Chondrocyte (in vitro differentiated cells): Measurements from ENCODE around the gene STK24. TPM values are rescaled to one million over a fixed set of nuclear protein-coding genes. Genes with fewer than 3 reads are reported as not detected.

ENCODE experiments used
- DNase-seq: peaks from one replicate; pipeline ENCODE4 v3.0.0; 2021; ENCODE audit warnings: mixed read lengths, low spot score
- H3K27ac Mint-ChIP-seq: one replicate; pipeline ENCODE4 v1.8.0; 2021; ENCODE audit warnings: mild to moderate bottlenecking, moderate library complexity, mixed read lengths; ENCODE audit not compliant: unreplicated experiment
- H3K27me3 Mint-ChIP-seq: 2 replicates; pipeline ENCODE4 v1.8.0; 2021; ENCODE audit warnings: low read depth, mixed read lengths
- H3K36me3 Mint-ChIP-seq: 2 replicates; pipeline ENCODE4 v1.8.0; 2021; ENCODE audit warnings: low read depth, mixed read lengths
- H3K4me1 Mint-ChIP-seq: 2 replicates; pipeline ENCODE4 v1.8.0; 2021; ENCODE audit warnings: low read depth, mild to moderate bottlenecking, mixed read lengths
- H3K4me3 Mint-ChIP-seq: one replicate; pipeline ENCODE4 v1.8.0; 2021; ENCODE audit warnings: mild to moderate bottlenecking, moderate library complexity, mixed read lengths; ENCODE audit not compliant: unreplicated experiment
- H3K9me3 Mint-ChIP-seq: 2 replicates; pipeline ENCODE4 v1.8.0; 2021; ENCODE audit warnings: low read depth, mixed read lengths
- total RNA-seq: library from RNA; stranded (reverse); gene quantifications from 3 replicates; pipeline ENCODE4 v1.2.1, GENCODE V29; 2021
- TF ChIP-seq, protein P1 (sequence below): fragments of 200-600 bp; sonication (generic); IDR thresholded peaks from 2 replicates; pipeline ENCODE4 v1.5.0; 2021; ENCODE audit warnings: antibody characterized with exemption, mild to moderate bottlenecking, moderate library complexity

STK24 gene
- total RNA-seq, 1 donor from 2014 or later = 100 TPM

DNA sequence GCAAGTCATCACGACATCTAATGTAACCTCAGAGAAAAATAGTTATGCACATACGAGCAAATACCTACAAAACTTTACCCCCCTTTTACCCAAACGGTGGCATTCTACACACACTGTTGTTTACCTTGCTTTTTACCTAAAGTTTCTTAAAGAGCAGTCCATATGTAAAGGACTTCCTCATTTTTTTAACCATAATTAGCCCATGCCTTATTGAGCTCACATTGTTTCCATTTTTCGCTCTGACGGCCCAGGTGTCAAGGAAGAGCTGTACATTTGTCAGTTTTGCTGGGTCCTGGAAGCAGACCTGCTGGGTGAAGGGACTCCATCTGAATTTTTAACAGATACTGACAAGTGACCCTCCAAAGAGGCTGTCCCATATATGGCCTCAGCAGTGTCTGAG, 89.4 kb downstream of the STK24 start:
- H3K9me3 Mint-ChIP-seq = no peaks in the 10 kb centered on the region
- H3K36me3 Mint-ChIP-seq = no peaks in the 10 kb centered on the region
- TF ChIP-seq, protein P1, sequence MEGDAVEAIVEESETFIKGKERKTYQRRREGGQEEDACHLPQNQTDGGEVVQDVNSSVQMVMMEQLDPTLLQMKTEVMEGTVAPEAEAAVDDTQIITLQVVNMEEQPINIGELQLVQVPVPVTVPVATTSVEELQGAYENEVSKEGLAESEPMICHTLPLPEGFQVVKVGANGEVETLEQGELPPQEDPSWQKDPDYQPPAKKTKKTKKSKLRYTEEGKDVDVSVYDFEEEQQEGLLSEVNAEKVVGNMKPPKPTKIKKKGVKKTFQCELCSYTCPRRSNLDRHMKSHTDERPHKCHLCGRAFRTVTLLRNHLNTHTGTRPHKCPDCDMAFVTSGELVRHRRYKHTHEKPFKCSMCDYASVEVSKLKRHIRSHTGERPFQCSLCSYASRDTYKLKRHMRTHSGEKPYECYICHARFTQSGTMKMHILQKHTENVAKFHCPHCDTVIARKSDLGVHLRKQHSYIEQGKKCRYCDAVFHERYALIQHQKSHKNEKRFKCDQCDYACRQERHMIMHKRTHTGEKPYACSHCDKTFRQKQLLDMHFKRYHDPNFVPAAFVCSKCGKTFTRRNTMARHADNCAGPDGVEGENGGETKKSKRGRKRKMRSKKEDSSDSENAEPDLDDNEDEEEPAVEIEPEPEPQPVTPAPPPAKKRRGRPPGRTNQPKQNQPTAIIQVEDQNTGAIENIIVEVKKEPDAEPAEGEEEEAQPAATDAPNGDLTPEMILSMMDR = no peak
- H3K27ac Mint-ChIP-seq = no peak overlapping the region
- peaks cover 91% of the 10 kb centered on the region for H3K4me1 Mint-ChIP-seq
- no peaks in the 10 kb centered on the region for H3K27me3 Mint-ChIP-seq
- no peak overlapping the region for H3K4me3 Mint-ChIP-seq
- no peak for DNase-seq

DNA sequence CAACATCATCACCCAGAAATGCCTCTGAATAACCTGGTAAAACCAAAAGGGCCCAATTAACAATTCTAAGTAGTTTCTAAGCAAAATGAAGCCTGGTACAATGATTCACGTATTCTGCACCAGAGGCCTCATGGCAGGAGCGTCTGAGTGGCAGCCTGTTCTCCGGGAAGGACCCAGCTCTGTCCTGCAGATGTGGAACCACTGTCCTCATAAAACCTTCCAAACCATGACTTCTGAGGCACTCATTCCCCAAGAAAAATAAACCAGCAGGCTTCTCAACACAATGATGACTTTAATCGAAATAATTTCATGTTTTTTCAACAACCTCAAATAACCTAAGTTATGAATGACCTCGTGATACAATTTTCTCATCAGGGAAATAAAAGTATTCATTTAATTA, 89.9 kb downstream of the STK24 start:
- Mint-ChIP-seq H3K4me1 (peaks cover 91% of the 10 kb centered on the region), H3K9me3 (no peaks in the 10 kb centered on the region), H3K27me3 (no peaks in the 10 kb centered on the region), H3K4me3 (no peak overlapping the region), H3K27ac (peak overlapping the region; percentile 65), H3K36me3 (no peaks in the 10 kb centered on the region)
- DNase-seq = no peak
- TF ChIP-seq, protein P1 = no peak

DNA sequence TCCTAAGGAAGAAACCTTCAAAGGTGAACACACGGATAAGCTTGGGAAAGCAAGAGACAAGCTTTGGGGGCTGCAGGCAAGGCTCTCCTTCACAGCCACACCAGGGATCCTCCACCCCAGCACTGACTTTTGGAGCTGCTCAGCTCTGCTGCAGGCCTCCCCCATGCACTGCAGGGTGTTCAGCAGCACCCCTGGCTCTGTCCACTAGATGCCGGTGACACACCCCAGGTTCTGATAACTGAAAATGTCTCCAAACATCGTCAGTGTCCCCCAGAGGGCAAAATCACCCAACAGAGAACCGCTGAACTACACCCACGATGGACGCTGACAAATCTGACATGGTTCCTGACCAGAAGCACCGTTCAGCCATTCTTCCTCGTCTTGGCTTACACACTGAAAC, 90.5 kb downstream of the STK24 start:
- Mint-ChIP-seq H3K4me3 (no peak overlapping the region), H3K27ac (peak overlapping the region; percentile 65), H3K36me3 (no peaks in the 10 kb centered on the region), H3K27me3 (no peaks in the 10 kb centered on the region), H3K4me1 (peaks cover 92% of the 10 kb centered on the region), H3K9me3 (no peaks in the 10 kb centered on the region)
- TF ChIP-seq, protein P1 = no peak
- no peak for DNase-seq

DNA sequence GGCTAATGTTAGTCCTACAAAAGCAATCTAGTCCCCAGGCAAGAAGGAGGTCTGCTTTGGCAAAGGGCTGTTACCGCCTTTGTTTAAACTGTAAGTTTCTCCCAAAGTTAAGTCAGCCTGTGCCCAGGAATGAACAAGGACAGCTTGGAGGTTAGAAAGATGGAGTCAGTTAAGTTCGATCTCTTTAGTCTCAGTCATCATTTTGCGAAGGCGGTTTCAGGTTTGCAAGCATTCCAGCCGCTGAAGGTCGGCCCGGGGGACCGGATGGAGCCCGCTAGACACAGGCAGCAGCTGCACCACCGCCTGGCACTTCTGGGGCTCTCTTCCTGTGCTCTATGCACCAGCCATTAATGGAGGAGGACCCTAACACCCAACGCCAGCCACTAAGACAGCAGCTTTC, 91.3 kb downstream of the STK24 start:
- TF ChIP-seq, protein P1 = no peak
- DNase-seq = no peak
- Mint-ChIP-seq H3K4me3 (no peak overlapping the region), H3K9me3 (no peaks in the 10 kb centered on the region), H3K27ac (peak overlapping the region; percentile 99), H3K27me3 (no peaks in the 10 kb centered on the region), H3K4me1 (peaks cover 94% of the 10 kb centered on the region), H3K36me3 (no peaks in the 10 kb centered on the region)

DNA sequence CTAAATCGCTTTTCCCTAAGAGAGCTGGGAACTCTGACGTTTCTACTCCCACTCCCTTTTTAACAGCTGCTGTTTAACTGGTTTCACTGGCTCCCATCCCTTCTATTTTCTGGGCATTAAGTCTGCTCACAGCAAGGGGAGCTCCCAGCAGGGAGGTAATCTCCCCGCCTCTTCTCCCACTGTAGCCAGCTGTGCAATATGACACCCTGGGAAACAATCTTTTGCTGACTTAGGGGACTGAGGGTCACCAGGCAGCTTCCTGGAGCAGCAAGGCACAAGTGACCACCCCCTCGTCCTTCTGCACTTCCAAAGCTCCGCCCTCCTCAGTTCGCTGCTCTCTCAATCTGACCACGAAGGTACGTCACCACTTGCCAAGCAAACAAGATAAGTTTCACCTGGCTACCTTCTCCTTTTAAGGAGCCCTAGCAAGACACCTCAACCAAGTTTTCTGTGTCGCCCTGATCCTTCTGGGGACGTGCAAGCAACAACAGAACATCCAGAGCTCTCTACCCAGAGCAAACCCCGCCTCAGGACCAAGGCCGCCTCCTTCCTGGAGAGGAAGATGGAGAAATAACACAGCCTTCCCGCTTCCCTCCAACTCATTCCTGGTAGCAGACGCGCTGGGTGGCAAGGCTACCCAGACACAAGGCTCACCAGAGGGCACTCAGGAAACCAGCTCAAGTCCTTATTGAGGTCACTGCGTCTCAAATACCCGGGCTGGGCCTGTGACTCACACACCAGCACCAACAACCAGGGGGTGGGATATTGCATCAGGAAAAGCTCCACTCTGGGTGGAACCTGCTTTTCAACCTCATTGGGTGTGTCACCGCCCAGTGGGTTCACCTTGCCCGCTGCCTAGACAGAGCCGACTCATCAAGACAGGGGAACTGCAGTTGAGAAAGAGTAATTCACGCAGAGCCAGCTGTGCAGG, 92.4 kb downstream of the STK24 start:
- Mint-ChIP-seq H3K4me3 (peak overlapping the region; percentile 63), H3K4me1 (peaks cover 85% of the 10 kb centered on the region), H3K27me3 (no peaks in the 10 kb centered on the region), H3K9me3 (no peaks in the 10 kb centered on the region), H3K27ac (peak overlapping the region; percentile 99), H3K36me3 (no peaks in the 10 kb centered on the region)
- no peak for DNase-seq
- TF ChIP-seq, protein P1 = peak; percentile 40
